ENCODE measurements around the gene PTPRG. TPM values are rescaled to one million over a fixed set of nuclear protein-coding genes. Genes with fewer than 3 reads are reported as not detected.

The PTPRG gene
- total and polyA plus RNA-seq, 2 donors (not counting 3 experiments of a cell fraction or from before 2014, with no cell fraction given): 8.9 to 39.1 TPM

GRCh38 chr3:61819861-61820260 lies 258.5 kb downstream of the PTPRG start:
- dilution Hi-C loops (cut with MboI; ENCODE audit: extremely low pct_ligation_motif_present, low sequenced_read_pairs): no loop called here
- Histone ChIP-seq H3K27ac (ENCODE audit: insufficient read depth, low read depth, low read length) (peak overlapping the region; percentile 35), H3K9me1 (replicated peaks; ENCODE audit: control insufficient read depth, extremely low read depth, insufficient read depth, low read length) (no peaks in the 10 kb centered on the region), H2AFZ (ENCODE audit: low read depth, low read length) (peak overlapping the region; percentile 59), H3K9ac (replicated peaks; ENCODE audit: extremely low read depth, insufficient read depth, low read length) (no peak overlapping the region), H3K36me3 (ENCODE audit: control insufficient read depth in 2 of 2, extremely low read depth in 1 of 2, insufficient read depth in 2 of 2, low read length in 2 of 2) (no peaks in the 10 kb centered on the region), H3K27me3 (ENCODE audit: control insufficient read depth in 2 of 2, insufficient read depth in 2 of 2, low read length in 2 of 2) (no peaks in the 10 kb centered on the region), H3K4me3 (replicated peaks in 1 of 3; ENCODE audit: insufficient read depth in 1 of 3, low read depth in 1 of 3, low read length in 3 of 3) (no peak overlapping the region), H3K4me1 (ENCODE audit: control insufficient read depth, extremely low read depth, insufficient read depth, low read length) (peaks cover 19% of the 10 kb centered on the region), H3K79me2 (ENCODE audit: control insufficient read depth, insufficient read depth, low read length) (no peaks in the 10 kb centered on the region), H4K20me1 (replicated peaks; ENCODE audit: control insufficient read depth, extremely low read depth, insufficient read depth, low read length) (no peaks in the 10 kb centered on the region), H3K9me3 (replicated peaks; ENCODE audit: control insufficient read depth, insufficient read depth, low read length) (no peaks in the 10 kb centered on the region), H3K4me2 (ENCODE audit: insufficient read depth, low read length) (peak overlapping the region; percentile 13)
- intact Hi-C loops (cut with micrococcal nuclease): no loop called here
- no peak for DNase-seq (ENCODE audit: low read depth, low spot score)
- ChIA-PET POLR2A (no interaction called here), CTCF (interaction anchor here (0.7 to 2.0 kb wide), 2 partner anchors 31 to 50 kb away, joined by 3 to 4 read pairs; no protein-coding TSS in a partner anchor)
- no peak for FAIRE-seq
- no TSS peak for BruUV-seq (replicated peaks)
- TF ChIP-seq FOS (IDR thresholded peaks at IDR 0.05; ENCODE audit: borderline replicate concordance, insufficient read depth, low read length): peak; percentile 80
- no peak for TF ChIP-seq POLR2A (IDR thresholded peaks at IDR 0.05; ENCODE audit: low read depth, low read length)

DNA sequence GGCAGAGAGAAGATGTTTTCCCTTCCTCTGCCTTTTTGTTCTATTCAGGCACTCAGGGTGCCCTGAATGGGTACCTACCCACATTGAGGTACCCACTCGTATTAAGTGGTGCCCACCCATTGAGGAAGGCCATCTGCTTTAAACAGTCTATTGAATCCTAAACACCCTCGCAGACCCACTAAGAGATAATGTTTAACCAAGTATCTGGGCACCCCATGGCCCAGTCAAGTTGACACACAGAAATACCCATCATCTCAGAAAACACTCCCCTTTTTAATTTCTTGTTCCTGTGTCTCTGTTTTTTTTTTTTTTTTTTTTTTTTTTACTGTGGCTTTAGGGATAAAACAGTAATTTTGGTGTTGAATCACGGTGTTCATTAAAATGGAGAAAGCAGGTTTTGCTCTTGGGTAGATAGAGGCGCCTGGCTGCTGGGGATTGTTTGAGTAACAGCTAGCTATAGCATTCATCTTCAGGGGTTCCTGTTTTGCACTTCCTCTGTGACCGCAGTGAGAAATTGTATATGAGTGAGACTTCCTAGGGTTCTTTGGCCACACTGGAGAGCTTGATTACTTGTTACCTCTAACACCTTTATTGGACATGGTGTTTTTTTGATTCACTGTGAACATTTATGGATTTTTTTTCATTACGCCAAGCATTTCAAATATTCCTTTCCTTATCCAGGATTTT lies 259.1 kb downstream of the PTPRG start:
- Histone ChIP-seq H3K4me1 (ENCODE audit: control insufficient read depth, extremely low read depth, insufficient read depth, low read length) (peaks cover 20% of the 10 kb centered on the region), H3K27me3 (ENCODE audit: control insufficient read depth in 2 of 2, insufficient read depth in 2 of 2, low read length in 2 of 2) (no peaks in the 10 kb centered on the region), H3K9ac (replicated peaks; ENCODE audit: extremely low read depth, insufficient read depth, low read length) (no peak overlapping the region), H4K20me1 (replicated peaks; ENCODE audit: control insufficient read depth, extremely low read depth, insufficient read depth, low read length) (no peaks in the 10 kb centered on the region), H2AFZ (ENCODE audit: low read depth, low read length) (peak overlapping the region; percentile 59), H3K27ac (ENCODE audit: insufficient read depth, low read depth, low read length) (peak overlapping the region; percentile 35), H3K4me2 (ENCODE audit: insufficient read depth, low read length) (peak overlapping the region; percentile 13), H3K4me3 (replicated peaks in 1 of 3; ENCODE audit: insufficient read depth in 1 of 3, low read depth in 1 of 3, low read length in 3 of 3) (no peak overlapping the region), H3K36me3 (ENCODE audit: control insufficient read depth in 2 of 2, extremely low read depth in 1 of 2, insufficient read depth in 2 of 2, low read length in 2 of 2) (no peaks in the 10 kb centered on the region), H3K9me1 (replicated peaks; ENCODE audit: control insufficient read depth, extremely low read depth, insufficient read depth, low read length) (no peaks in the 10 kb centered on the region), H3K9me3 (replicated peaks; ENCODE audit: control insufficient read depth, insufficient read depth, low read length) (no peaks in the 10 kb centered on the region), H3K79me2 (ENCODE audit: control insufficient read depth, insufficient read depth, low read length) (no peaks in the 10 kb centered on the region)
- TF ChIP-seq POLR2A (IDR thresholded peaks at IDR 0.05; ENCODE audit: low read depth, low read length): no peak
- TF ChIP-seq, protein P1, sequence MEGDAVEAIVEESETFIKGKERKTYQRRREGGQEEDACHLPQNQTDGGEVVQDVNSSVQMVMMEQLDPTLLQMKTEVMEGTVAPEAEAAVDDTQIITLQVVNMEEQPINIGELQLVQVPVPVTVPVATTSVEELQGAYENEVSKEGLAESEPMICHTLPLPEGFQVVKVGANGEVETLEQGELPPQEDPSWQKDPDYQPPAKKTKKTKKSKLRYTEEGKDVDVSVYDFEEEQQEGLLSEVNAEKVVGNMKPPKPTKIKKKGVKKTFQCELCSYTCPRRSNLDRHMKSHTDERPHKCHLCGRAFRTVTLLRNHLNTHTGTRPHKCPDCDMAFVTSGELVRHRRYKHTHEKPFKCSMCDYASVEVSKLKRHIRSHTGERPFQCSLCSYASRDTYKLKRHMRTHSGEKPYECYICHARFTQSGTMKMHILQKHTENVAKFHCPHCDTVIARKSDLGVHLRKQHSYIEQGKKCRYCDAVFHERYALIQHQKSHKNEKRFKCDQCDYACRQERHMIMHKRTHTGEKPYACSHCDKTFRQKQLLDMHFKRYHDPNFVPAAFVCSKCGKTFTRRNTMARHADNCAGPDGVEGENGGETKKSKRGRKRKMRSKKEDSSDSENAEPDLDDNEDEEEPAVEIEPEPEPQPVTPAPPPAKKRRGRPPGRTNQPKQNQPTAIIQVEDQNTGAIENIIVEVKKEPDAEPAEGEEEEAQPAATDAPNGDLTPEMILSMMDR (IDR thresholded peaks at IDR 0.05; ENCODE audit: extremely low read depth in 1 of 2, insufficient read depth in 1 of 2, low read depth in 1 of 2, low read length in 2 of 2): no peak
- TF ChIP-seq JUN (IDR thresholded peaks at IDR 0.05; ENCODE audit: borderline replicate concordance, insufficient read depth, insufficient read length, low read depth): no peak
- TF ChIP-seq EZH2 (IDR thresholded peaks at IDR 0.05; ENCODE audit: borderline replicate concordance, low read depth, low read length, severe bottlenecking): no peak
- no peak for TF ChIP-seq GATA2 (IDR thresholded peaks at IDR 0.05; ENCODE audit: insufficient read depth, insufficient read length, low read depth, low read length)
- TF ChIP-seq, protein P2, sequence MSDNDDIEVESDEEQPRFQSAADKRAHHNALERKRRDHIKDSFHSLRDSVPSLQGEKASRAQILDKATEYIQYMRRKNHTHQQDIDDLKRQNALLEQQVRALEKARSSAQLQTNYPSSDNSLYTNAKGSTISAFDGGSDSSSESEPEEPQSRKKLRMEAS (IDR thresholded peaks at IDR 0.05; ENCODE audit: insufficient read depth, insufficient read length): no peak
- no peak for TF ChIP-seq MYC (IDR thresholded peaks at IDR 0.05; ENCODE audit: low read depth, low read length)
- TF ChIP-seq POLR2AphosphoS5 (IDR thresholded peaks at IDR 0.05; ENCODE audit: insufficient read depth, low read depth, low read length): no peak
- no peak for TF ChIP-seq FOS (IDR thresholded peaks at IDR 0.05; ENCODE audit: borderline replicate concordance, insufficient read depth, low read length)
- CTCF ChIA-PET: interaction anchor here (0.7 to 2.0 kb wide), 3 partner anchors 10 to 50 kb away, joined by 3 to 4 read pairs (median 3); no protein-coding TSS in a partner anchor
- FAIRE-seq: no peak
- DNase-seq (ENCODE audit: low read depth, low spot score): no peak
- POLR2A ChIA-PET: no interaction called here
- intact Hi-C loops (cut with micrococcal nuclease) (no loop called here), dilution Hi-C loops (cut with MboI; ENCODE audit: extremely low pct_ligation_motif_present, low sequenced_read_pairs) (no loop called here)
- no TSS peak for BruUV-seq (replicated peaks)
